K562 (cell line): ENCODE measurements around the gene SLC25A36. TPM values are rescaled to one million over a fixed set of nuclear protein-coding genes. Genes with fewer than 3 reads are reported as not detected.
A peak's percentile ranks its signal among the peaks of the same experiment; 100 is the strongest.

Source experiments
- ARNT ChIP-seq, 2 experiments: fragments of 450-650 bp; IDR thresholded peaks; 2 replicates each; pipeline ENCODE4 v1.6.1; 2016; ENCODE audit warnings: mild to moderate bottlenecking in 1 of 2
- E2F3 ChIP-seq: fragments of 250-450 bp; sonication (Bioruptor Pico); IDR thresholded peaks from 2 replicates; pipeline ENCODE4 v1.4.0; 2020; ENCODE audit warnings: mild to moderate bottlenecking
- HMGN3 ChIP-seq: IDR thresholded peaks from 2 replicates; pipeline ENCODE4 v1.6.1; 2011; ENCODE audit warnings: borderline replicate concordance, low read depth, mild to moderate bottlenecking, mixed read lengths, low read length; ENCODE audit not compliant: insufficient read length; ENCODE audit errors: extremely low read depth
- KLF1 ChIP-seq: fragments of 450-650 bp; IDR thresholded peaks from 2 replicates; pipeline ENCODE4 v1.6.1; 2016; ENCODE audit warnings: missing genetic modification characterization, missing compliant biosample characterization
- MTA1 ChIP-seq: fragments of 450-650 bp; IDR thresholded peaks from 2 replicates; pipeline ENCODE4 v1.6.1; 2017; ENCODE audit warnings: borderline replicate concordance
- NCOA6 ChIP-seq: fragments of 450-650 bp; IDR thresholded peaks from 2 replicates; pipeline ENCODE4 v1.6.1; 2017; ENCODE audit warnings: mild to moderate bottlenecking
- NR3C1 ChIP-seq: sonication (generic); formaldehyde crosslinking; IDR thresholded peaks from 2 replicates; pipeline ENCODE4 v1.8.1; 2022; ENCODE audit warnings: missing genetic modification reagents
- PCBP1 ChIP-seq: fragments of 200-400 bp; formaldehyde crosslinking; IDR thresholded peaks from 2 replicates; pipeline ENCODE4 v1.6.1; 2018; ENCODE audit warnings: mild to moderate bottlenecking, low read depth, low read length; ENCODE audit not compliant: poor library complexity, severe bottlenecking
- PTTG1 ChIP-seq: fragments of 450-650 bp; IDR thresholded peaks from 2 replicates; pipeline ENCODE4 v1.6.1; 2016; ENCODE audit warnings: low read depth, mild to moderate bottlenecking, missing genetic modification characterization, missing compliant biosample characterization
- RBFOX2 ChIP-seq: fragments of 200-400 bp; formaldehyde crosslinking; IDR thresholded peaks from 2 replicates; pipeline ENCODE4 v1.6.1; 2017; ENCODE audit warnings: low read depth, mild to moderate bottlenecking, low read length, moderate library complexity
- SMARCC2 ChIP-seq: fragments of 450-650 bp; IDR thresholded peaks from 2 replicates; pipeline ENCODE4 v1.6.1; 2017; ENCODE audit warnings: antibody characterized with exemption, moderate library complexity, mild to moderate bottlenecking, low read depth
- TOE1 ChIP-seq, 2 experiments: fragments of 450-650 bp in 1 of 2; sonication (generic) in 1 of 2; formaldehyde crosslinking in 1 of 2; IDR thresholded peaks; 2 replicates each; pipeline versions ENCODE4 v1.7.1 to v1.8.0; 2016 to 2022; ENCODE audit warnings: borderline replicate concordance in 2 of 2, mild to moderate bottlenecking in 2 of 2, antibody characterized with exemption in 1 of 2, inconsistent platforms in 1 of 2, low read depth in 1 of 2, missing genetic modification reagents in 1 of 2, moderate library complexity in 1 of 2
- ZNF431 ChIP-seq: sonication (generic); formaldehyde crosslinking; IDR thresholded peaks from 2 replicates; pipeline ENCODE4 v1.8.0; 2022; ENCODE audit warnings: mild to moderate bottlenecking, missing genetic modification reagents
- polyA plus RNA-seq, 8 experiments: library from polyadenylated mRNA; depleted of rRNA in 4 of 8; stranded (reverse) in 5 of 8; unstranded in 3 of 8; fragments of >200 nt; fragmentation: Nextera tagmentation in 2 of 8; fragmentation: Illumina TruSeq in 1 of 8; extraction: Ambion mirVana in 2 of 8; extraction: Trizol in 1 of 8; gene quantifications; 2 replicates each; pipeline versions ENCODE4 v1.2.1 to v1.2.3, GENCODE V29; 2011 to 2014; ENCODE audit warnings: inconsistent platforms in 1 of 8, missing spikeins in 1 of 8
- total RNA-seq, 7 experiments: library from RNA; depleted of rRNA in 6 of 7; stranded (reverse); fragments of >200 nt in 6 of 7; fragmentation: Illumina TruSeq in 2 of 7; extraction: Trizol in 2 of 7; gene quantifications; 2 replicates each; pipeline versions ENCODE4 v1.2.1 to v1.2.3, GENCODE V29; 2011 to 2021; ENCODE audit warnings: low replicate concordance in 1 of 7
- TF ChIP-seq, protein P1 (sequence below), 3 experiments: fragments of 200-800 bp in 1 of 3; sonication (Bioruptor generic) in 1 of 3; sonication (generic) in 1 of 3; formaldehyde crosslinking in 1 of 3; IDR thresholded peaks; 2 replicates each; pipeline versions ENCODE4 v1.6.1 to v1.8.0; 2016 to 2022; ENCODE audit warnings: mild to moderate bottlenecking in 2 of 3, missing compliant biosample characterization in 2 of 3, missing genetic modification characterization in 2 of 3, missing genetic modification reagents in 1 of 3
- TF ChIP-seq, protein P2 (sequence below): fragments of 450-650 bp; IDR thresholded peaks from 2 replicates; pipeline ENCODE4 v1.7.1; 2018; ENCODE audit warnings: mild to moderate bottlenecking, low read depth; ENCODE audit not compliant: partially characterized antibody
- TF ChIP-seq, protein P3 (sequence below): fragments of 250-450 bp; sonication (Bioruptor Pico); IDR thresholded peaks from 2 replicates; pipeline ENCODE4 v1.6.1; 2021; ENCODE audit warnings: mild to moderate bottlenecking
- TF ChIP-seq, protein P4 (sequence below): fragments of 250-450 bp; sonication (Bioruptor Pico); IDR thresholded peaks from 2 replicates; pipeline ENCODE4 v1.8.0; 2022; ENCODE audit warnings: moderate library complexity, mild to moderate bottlenecking, inconsistent platforms
- TF ChIP-seq, protein P5 (sequence below): fragments of 450-650 bp; IDR thresholded peaks from 2 replicates; pipeline ENCODE4 v1.6.1; 2016; ENCODE audit warnings: low read depth, mild to moderate bottlenecking, moderate library complexity

The SLC25A36 gene
- total and polyA plus RNA-seq, 9 of the 15 experiments (the other 6 are each of a cell fraction or from before 2014, with no cell fraction given) = 12.0 to 95.3 (median 43.3) TPM

DNA sequence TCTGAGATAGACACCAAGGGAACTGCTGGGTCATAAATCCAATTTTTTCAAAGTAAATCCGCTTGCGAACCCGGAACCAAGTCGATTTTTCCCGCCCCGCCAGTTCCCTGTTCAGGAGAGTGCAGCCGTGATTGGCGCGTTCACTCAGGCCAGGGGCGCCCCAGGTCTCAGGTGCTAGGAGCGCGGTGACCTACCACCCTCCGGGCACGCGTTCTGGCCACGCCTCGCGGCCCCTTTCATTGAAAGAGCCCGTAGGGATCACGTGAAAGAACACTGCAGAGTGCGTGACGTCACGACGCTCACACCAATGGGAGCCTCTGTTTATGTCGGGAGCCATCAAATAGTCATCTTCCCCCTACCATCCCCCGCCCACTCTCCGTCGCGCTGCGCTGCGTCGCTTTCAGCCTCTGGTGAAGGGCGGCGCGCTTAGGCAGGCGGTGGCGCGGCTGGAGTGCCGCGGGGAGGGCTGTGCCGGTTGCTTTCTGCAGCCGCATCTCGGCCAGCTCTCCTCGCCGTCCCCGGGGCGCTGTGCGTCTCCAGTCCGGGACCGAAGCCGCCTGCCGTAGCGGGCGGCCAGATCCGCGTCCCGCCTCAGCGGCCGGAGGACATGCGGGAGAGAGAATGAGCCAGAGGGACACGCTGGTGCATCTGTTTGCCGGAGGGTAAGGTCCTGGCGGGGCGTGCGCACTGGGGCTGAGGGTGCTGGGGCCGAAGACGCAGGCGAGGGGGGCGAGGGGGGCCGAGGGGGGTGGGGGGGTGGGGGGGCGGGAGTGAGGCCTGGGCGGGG lies at the start of gene SLC25A36 (continued):
- TF ChIP-seq, protein P1, sequence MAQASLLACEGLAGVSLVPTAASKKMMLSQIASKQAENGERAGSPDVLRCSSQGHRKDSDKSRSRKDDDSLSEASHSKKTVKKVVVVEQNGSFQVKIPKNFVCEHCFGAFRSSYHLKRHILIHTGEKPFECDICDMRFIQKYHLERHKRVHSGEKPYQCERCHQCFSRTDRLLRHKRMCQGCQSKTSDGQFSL (CRISPR knock-in tag; IDR thresholded peaks at IDR 0.05) = peak; percentile 92
- TF ChIP-seq, protein P1 (tag; IDR thresholded peaks at IDR 0.05) = no peak
- TF ChIP-seq PCBP1 (peak; percentile 13), RBFOX2 (peak; percentile 94), E2F3 (CRISPR knock-in tag) (0 out of 2 replicates have a peak, but pooled peaks have one; percentile 33), ZNF431 (CRISPR knock-in tag) (peak; percentile 89), NCOA6 (no peak), PTTG1 (no peak), NR3C1 (CRISPR knock-in tag) (peak; percentile 93; the same call in 1 of the 2 replicates), HMGN3 (peak; percentile 88), TOE1 (IDR thresholded peaks at IDR 0.05; ENCODE audit: borderline replicate concordance) (peak; percentile 88), TOE1 (CRISPR knock-in tag; IDR thresholded peaks at IDR 0.05; ENCODE audit: borderline replicate concordance, low read depth) (0 out of 2 replicates have a peak, but pooled peaks have one; percentile 79), ARNT (IDR thresholded peaks at IDR 0.05) (no peak), MTA1 (peak; percentile 96), KLF1 (peak; percentile 34; the same call in 1 of the 2 replicates), SMARCC2 (no peak)
- TF ChIP-seq, protein P2, sequence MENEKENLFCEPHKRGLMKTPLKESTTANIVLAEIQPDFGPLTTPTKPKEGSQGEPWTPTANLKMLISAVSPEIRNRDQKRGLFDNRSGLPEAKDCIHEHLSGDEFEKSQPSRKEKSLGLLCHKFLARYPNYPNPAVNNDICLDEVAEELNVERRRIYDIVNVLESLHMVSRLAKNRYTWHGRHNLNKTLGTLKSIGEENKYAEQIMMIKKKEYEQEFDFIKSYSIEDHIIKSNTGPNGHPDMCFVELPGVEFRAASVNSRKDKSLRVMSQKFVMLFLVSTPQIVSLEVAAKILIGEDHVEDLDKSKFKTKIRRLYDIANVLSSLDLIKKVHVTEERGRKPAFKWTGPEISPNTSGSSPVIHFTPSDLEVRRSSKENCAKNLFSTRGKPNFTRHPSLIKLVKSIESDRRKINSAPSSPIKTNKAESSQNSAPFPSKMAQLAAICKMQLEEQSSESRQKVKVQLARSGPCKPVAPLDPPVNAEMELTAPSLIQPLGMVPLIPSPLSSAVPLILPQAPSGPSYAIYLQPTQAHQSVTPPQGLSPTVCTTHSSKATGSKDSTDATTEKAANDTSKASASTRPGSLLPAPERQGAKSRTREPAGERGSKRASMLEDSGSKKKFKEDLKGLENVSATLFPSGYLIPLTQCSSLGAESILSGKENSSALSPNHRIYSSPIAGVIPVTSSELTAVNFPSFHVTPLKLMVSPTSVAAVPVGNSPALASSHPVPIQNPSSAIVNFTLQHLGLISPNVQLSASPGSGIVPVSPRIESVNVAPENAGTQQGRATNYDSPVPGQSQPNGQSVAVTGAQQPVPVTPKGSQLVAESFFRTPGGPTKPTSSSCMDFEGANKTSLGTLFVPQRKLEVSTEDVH = peak; percentile 72
- TF ChIP-seq, protein P3, sequence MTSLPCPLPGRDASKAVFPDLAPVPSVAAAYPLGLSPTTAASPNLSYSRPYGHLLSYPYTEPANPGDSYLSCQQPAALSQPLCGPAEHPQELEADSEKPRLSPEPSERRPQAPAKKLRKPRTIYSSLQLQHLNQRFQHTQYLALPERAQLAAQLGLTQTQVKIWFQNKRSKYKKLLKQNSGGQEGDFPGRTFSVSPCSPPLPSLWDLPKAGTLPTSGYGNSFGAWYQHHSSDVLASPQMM (CRISPR knock-in tag) = no peak
- TF ChIP-seq, protein P4, sequence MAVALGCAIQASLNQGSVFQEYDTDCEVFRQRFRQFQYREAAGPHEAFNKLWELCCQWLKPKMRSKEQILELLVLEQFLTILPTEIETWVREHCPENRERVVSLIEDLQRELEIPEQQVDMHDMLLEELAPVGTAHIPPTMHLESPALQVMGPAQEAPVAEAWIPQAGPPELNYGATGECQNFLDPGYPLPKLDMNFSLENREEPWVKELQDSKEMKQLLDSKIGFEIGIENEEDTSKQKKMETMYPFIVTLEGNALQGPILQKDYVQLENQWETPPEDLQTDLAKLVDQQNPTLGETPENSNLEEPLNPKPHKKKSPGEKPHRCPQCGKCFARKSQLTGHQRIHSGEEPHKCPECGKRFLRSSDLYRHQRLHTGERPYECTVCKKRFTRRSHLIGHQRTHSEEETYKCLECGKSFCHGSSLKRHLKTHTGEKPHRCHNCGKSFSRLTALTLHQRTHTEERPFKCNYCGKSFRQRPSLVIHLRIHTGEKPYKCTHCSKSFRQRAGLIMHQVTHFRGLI = no peak
- TF ChIP-seq, protein P5, sequence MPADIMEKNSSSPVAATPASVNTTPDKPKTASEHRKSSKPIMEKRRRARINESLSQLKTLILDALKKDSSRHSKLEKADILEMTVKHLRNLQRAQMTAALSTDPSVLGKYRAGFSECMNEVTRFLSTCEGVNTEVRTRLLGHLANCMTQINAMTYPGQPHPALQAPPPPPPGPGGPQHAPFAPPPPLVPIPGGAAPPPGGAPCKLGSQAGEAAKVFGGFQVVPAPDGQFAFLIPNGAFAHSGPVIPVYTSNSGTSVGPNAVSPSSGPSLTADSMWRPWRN = peak; percentile 88
